Fibroblast of upper back skin (primary cell): ENCODE measurements around the gene TDRD3.
A peak's percentile ranks its signal among the peaks of the same experiment; 100 is the strongest.

ENCODE experiments used
- DNase-seq: peaks from one replicate; pipeline ENCODE4 v3.0.0-alpha.2; 2013

The TDRD3 gene

GRCh38 chr13:60583196-60583888 lies 186.3 kb downstream of the TDRD3 start:
- DNase-seq: peak; percentile 86

DNA sequence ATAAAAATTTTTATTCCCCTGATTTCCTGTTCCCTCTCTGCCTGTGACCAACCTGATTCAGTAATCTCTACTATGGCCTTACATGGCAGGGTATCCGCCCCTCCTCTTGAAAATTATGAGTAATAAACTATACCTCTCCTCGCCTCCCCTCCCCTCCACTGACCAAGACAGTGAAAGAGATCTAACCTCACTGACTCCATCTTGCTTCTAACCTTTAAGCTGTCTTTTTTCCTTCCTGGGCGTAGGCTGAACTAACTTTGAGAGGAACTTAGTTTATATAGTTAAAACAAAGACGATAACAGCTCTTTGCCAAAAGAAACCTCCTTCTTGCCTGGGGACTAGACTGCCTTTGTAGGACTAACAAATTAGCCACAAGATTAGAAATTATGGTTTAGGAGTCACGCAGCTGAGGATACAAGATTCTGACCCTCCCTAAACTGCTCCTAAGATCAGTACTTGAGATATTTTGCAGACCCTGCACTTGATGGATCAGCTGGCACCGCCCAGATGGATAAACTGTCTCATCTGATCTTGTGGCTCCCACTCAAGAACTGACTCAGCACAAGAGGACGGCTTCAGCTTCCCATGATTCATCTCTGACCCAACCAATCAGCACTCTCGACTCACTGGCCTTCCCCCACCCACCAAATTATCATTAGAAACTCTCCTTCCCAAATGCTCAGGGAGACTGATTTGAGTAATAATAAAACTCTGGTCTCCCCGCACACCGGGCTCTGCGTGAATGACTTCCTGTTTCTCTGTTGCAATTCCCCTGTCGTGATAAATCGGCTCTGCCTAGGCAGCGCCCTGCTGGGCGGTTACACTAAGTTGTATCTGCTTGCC lies 187.1 kb downstream of the TDRD3 start:
- peak; percentile 90 for DNase-seq

DNA sequence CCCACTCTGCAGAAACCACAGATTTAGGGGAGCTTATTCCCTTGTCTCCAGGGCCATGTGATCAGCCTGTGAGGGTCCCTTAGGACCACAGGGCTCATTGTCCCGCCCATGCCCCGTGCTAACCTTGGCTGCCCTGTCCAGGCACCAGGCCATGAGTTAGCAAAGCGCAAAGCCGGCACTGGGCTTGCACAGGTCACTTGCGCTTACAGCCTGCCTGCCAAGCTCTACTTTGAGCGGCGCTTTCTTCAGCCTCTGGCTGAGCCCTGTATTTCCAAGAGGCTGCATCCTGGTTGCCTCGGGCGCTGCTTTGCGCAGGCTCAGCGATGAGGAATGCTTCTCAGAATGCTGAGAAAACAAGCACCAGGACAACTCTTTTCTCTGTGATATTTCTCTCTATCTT lies 188.0 kb downstream of the TDRD3 start:
- no peak for DNase-seq

GRCh38 chr13:60590800-60591747 lies 194.1 kb downstream of the TDRD3 start:
- peak; percentile 99 for DNase-seq

- DNase-seq: no peak
Measured at GRCh38 chr13:60603049-60603448, 206.0 kb downstream of the TDRD3 start.

DNA sequence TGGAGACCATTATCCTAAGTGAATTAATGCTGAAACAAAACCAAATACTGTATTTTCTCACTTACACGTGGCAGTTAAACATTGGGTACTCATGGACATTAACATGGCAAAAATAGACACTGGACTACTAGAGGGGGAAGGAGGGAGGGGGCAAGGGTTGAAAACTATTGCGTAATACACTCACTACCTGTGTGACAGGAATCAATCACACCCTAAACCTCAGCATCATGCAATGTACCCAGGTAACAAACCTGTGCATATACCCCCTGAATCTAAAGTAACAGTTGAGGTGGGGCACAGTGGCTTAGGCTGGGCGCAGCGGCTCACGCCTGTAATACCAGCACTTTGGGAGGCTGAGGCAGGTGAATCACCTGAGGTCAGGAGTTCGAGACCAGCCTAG lies 207.0 kb downstream of the TDRD3 start:
- DNase-seq: no peak

GRCh38 chr13:60608954-60609353 lies 211.9 kb downstream of the TDRD3 start:
- no peak for DNase-seq

DNA sequence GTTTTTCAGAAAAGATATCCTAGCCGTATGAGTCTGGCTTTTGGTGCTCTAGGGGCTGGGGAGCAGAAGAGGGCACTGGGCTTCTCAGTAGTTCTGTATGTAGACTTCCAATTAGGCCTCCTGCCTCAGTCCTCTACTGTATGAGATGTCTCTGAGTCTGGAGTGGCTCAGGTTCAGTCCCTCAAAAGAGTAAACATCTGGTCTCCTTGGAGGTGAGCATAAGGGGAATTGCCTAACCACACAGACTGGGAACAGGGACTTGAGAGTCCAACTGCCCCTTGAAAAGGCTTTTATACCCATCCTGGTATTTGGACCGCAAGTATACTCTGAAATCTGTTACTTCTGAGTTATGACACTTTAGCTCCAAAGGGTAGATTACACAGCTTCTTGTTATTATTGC lies 214.5 kb downstream of the TDRD3 start:
- no peak for DNase-seq

DNA sequence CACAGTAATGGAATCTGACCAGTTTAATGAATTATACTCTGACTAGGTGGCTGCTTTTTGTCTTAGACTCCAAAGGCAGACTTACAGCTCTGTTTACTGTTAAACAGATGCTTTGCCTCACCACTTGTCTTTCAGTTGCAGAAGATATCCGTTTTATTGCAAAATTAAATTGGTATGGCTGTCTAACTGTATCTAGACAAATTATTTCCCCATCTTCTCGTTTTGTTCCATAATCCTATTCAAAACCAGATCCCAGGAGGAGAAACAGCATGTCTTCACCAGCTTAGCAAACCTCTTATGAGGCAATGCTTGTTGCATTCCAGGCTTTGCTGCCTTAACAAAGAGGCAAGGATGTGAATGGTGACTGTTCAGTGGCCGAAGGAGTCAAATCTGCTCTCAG lies 215.6 kb downstream of the TDRD3 start:
- no peak for DNase-seq

- DNase-seq: no peak
Measured at GRCh38 chr13:60613080-60613479, 216.1 kb downstream of the TDRD3 start.

DNA sequence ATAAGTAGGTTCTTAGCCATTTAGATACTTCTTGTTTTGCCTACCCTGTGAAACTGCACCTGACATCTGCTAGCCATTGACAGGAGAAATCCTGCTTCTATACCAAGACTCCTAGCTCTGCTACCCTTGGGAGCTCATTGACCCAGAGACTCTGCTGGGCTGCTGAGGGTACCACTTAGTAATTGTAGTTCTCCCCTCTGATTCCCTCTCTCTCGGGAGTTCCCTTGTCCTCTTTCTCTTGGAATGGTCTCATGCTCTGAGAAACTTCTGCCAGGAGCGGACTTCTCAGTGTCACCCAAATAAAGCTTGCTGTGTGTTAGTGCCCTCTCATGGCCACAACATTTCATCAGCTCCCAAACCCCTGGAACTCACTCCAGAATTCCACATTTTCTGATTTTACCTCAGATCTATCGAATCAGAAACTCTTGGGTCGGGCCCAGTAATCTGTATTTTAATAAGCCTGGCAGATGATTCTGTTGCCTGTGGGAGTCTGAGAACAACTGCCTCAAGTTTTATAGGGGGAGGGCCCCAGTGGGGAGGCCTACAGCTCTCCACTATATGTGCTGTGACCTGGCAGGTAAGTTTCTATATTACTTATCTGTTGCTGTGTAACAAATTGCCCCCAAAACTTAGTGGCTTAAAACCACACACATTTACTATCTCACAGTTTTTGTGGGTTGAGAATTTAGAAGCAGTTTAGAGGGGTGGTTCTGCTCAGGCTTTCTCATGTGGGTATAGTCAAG lies 221.1 kb downstream of the TDRD3 start:
- DNase-seq: peak; percentile 39

DNA sequence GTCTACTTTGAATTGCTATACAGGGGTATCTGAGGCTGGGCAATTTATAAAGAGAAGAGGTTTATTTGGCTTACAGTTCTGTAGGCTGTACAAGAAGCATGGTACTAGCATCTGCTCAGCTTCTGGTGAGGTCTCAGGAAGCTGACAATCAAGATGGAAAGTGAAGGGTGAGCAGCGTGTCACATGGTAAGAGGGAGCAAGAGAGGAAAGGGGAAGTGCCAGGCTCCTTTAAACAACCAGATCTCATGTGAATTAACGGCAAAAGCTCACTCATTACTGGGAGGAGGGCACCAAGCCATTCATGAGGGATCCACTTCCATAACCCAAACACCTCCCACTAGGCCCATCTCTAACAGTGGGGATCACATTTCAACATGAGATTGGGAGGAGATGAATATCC lies 222.4 kb downstream of the TDRD3 start:
- DNase-seq: no peak

DNA sequence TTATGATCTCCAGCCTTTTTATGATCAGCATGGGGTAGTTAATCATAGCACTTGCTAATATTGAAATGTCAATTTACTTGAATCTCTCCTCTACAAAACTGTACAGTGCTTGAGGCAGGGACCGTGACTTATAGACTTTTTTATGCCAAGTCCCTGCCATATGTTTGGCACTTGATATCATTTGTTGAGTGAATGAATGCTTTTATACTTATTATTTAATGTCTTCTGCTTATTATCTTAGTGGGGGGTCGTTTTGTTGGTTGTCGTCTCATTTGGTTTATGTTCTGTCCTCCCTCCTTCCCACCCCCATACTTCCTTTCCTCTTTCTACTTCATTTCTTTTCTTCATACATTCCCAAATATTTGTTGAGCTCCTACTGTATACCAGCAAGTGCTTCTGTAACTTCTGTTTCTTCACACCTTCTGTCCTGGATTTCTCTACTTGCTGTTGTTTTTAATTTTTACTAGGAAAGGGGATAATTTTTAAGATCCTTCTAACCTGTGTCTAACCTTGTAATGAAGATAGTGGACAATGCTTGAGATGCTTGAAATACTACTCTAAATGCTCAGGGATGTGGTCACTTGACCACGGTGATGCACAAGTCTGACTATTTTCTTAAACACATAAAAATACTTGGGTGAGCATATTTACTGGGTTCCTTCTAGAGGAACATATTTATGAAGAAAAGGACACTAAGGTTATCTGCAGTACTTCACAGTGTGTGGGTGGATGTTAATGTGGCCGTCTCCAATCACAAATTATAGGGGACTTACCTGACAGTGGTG lies 223.8 kb downstream of the TDRD3 start:
- DNase-seq: peak; percentile 36

DNA sequence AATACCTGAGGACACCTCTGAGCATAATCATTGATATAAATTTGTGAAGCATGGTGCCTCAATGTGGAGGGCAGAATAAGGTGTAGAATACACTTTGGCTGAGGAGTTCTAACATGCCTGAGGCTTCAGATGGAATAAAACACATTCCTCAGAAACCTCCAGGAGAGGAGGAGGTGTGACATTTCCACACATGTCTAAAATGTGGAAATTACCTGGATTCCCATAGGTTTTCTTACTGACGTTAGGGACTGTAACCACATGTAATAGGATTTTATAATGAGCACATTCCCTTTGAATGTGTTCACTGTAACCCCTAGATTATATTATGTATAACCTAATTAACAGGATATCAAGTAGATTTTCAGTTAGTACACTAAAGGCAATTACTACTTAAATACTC lies 226.1 kb downstream of the TDRD3 start:
- no peak for DNase-seq
